BLaER1 (cell line): Measurements from ENCODE around the gene CDK9.
A peak's percentile ranks its signal among the peaks of the same experiment; 100 is the strongest.

Source experiments
- H3K27ac ChIP-seq: shearing (Covaris generic); formaldehyde crosslinking; 2 replicates; pipeline ENCODE4 v1.8.1; 2022
- H3K27me3 ChIP-seq: shearing (Covaris generic); formaldehyde crosslinking; 2 replicates; pipeline ENCODE4 v1.8.1; 2022
- H3K36me3 ChIP-seq: shearing (Covaris generic); formaldehyde crosslinking; 2 replicates; pipeline ENCODE4 v1.8.1; 2022
- H3K4me1 ChIP-seq: shearing (Covaris generic); formaldehyde crosslinking; 2 replicates; pipeline ENCODE4 v1.8.1; 2022
- H3K4me2 ChIP-seq: shearing (Covaris generic); formaldehyde crosslinking; 2 replicates; pipeline ENCODE4 v1.8.1; 2022
- H3K4me3 ChIP-seq: shearing (Covaris generic); formaldehyde crosslinking; 2 replicates; pipeline ENCODE4 v1.8.1; 2022
- H3K9ac ChIP-seq: shearing (Covaris generic); formaldehyde crosslinking; 2 replicates; pipeline ENCODE4 v1.8.1; 2022
- H3K9me3 ChIP-seq: shearing (Covaris generic); formaldehyde crosslinking; 2 replicates; pipeline ENCODE4 v1.8.1; 2022
- H4K20me1 ChIP-seq: shearing (Covaris generic); formaldehyde crosslinking; 2 replicates; pipeline ENCODE4 v1.8.1; 2022
- Cebpa-rat ChIP-seq: shearing (Covaris generic); IDR thresholded peaks from 2 replicates; pipeline ENCODE4 v1.8.1; 2022

CDK9 gene

GRCh38 chr9:127801955-127802575 is 16.2 kb downstream of the CDK9 start:
- Histone ChIP-seq H3K9ac (peak overlapping the region; percentile 80), H3K9me3 (no peaks in the 10 kb centered on the region), H3K4me2 (peak overlapping the region; percentile 92), H3K4me3 (peak overlapping the region; percentile 60), H3K36me3 (peaks cover 32% of the 10 kb centered on the region), H4K20me1 (peaks cover 33% of the 10 kb centered on the region), H3K4me1 (peaks cover 85% of the 10 kb centered on the region), H3K27ac (peak overlapping the region; percentile 98), H3K27me3 (no peaks in the 10 kb centered on the region)
- TF ChIP-seq Cebpa-rat, result no peak

DNA sequence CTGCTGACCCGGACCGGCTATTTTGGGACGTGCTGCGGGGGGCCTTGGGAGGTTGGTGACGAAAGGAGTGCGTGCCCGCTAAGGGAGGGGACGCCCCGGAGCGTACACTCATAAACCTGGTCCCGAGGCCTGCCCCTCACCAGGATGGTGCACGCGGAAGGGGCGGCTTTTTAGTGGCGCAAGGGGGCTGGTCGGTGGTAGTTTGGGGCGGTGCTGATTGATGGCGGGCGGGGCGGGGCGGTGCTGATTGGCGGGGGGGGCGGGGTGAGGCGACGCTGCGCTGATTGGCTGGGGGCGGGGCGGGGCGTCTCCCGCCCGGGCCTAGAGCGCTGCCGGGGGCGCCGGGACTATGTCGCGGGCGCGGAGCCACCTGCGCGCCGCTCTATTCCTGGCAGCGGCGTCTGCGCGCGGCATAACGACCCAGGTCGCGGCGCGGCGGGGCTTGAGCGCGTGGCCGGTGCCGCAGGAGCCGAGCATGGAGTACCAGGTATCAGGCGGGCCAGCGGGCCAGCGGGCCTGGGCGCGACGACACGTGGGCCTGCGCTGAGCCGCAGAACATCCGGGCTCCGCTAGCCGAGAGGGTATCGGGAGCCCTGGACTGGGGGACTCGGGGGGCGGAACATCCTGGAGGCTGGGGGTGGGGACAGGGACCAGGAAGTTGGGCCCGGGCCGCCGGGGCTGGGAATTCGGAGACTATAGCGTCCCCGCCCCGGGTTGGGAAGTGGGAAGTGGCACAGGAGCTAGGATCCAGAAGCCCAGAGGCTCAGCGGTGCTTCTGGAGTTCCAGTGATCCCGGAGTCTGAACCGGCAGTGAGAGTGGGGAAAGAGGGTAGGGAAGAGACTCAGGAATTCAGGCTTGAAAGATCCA is 17.0 kb downstream of the CDK9 start, which contains the start of gene FPGS:
Gene FPGS (plus strand): TSS at position 307 of the 868 bp plus-strand sequence. CDS start 43 bp downstream, at position 350.
- no peak for TF ChIP-seq Cebpa-rat
- H3K36me3 ChIP-seq, result peaks cover 39% of the 10 kb centered on the region
- H3K4me3 ChIP-seq, result peak within 1 kb of the TSS; percentile 98
- H3K9ac ChIP-seq, result peak within 1 kb of the TSS; percentile 99
- peak within 1 kb of the TSS; percentile 98 for H3K27ac ChIP-seq
- peaks cover 41% of the 10 kb centered on the region for H4K20me1 ChIP-seq
- H3K9me3 ChIP-seq, result no peaks in the 10 kb centered on the region
- peaks cover 86% of the 10 kb centered on the region for H3K4me1 ChIP-seq
- H3K4me2 ChIP-seq, result peak within 1 kb of the TSS; percentile 96
- H3K27me3 ChIP-seq, result no peaks in the 10 kb centered on the region

GRCh38 chr9:127803507-127804352 is 17.9 kb downstream of the CDK9 start:
- Histone ChIP-seq H3K9me3 (no peaks in the 10 kb centered on the region), H3K9ac (peak overlapping the region; percentile 99), H3K4me1 (peaks cover 86% of the 10 kb centered on the region), H3K4me2 (peak overlapping the region; percentile 96), H3K36me3 (peaks cover 48% of the 10 kb centered on the region), H4K20me1 (peaks cover 50% of the 10 kb centered on the region), H3K4me3 (peak overlapping the region; percentile 98), H3K27me3 (no peaks in the 10 kb centered on the region), H3K27ac (peak overlapping the region; percentile 98)
- TF ChIP-seq Cebpa-rat, result no peak

DNA sequence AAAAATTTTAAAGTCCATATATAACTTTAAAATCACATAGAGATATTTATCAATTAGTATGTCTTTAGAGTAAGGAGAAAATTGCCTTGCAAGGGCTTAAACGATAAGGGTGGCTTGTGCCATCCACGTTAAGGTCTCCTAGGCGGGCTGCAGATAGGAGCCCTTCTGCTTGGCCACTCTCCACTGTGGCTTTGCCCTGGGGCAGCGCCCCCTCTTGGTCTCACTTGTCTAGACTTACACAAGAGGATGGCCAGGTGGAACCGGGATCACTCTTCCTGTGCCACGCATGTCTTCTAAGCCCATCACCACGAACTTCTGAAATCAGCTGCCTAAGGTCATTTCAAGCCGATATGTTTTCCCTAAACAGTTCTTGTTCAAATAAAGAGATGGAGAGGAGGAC is 19.8 kb downstream of the CDK9 start:
- Histone ChIP-seq H3K4me1 (peaks cover 84% of the 10 kb centered on the region), H3K9ac (peak overlapping the region; percentile 99; the same call in 1 of the 2 replicates), H3K36me3 (peaks cover 65% of the 10 kb centered on the region), H3K4me2 (peak overlapping the region; percentile 96), H4K20me1 (peaks cover 67% of the 10 kb centered on the region), H3K27me3 (no peaks in the 10 kb centered on the region), H3K4me3 (peak overlapping the region; percentile 98; the same call in 1 of the 2 replicates), H3K27ac (peak overlapping the region; percentile 98), H3K9me3 (no peaks in the 10 kb centered on the region)
- no peak for TF ChIP-seq Cebpa-rat

DNA sequence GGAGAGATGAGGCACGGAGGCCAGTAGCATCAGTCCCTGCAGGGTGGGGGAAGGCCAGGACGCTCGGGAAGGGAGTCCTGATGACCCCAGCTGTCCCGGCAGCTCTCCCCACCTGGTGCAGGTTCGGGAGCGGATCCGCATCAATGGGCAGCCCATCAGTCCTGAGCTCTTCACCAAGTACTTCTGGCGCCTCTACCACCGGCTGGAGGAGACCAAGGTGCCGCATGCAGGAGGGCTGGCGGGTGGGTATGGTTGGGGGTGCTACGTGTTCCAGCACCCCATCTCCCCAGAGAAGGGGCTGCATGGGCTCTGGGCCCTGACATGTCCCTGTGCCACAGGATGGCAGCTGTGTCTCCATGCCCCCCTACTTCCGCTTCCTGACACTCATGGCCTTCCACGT is 21.0 kb downstream of the CDK9 start:
- peaks cover 84% of the 10 kb centered on the region for H3K4me1 ChIP-seq
- TF ChIP-seq Cebpa-rat, result no peak
- peaks cover 79% of the 10 kb centered on the region for H4K20me1 ChIP-seq
- peak overlapping the region; percentile 99 for H3K9ac ChIP-seq
- peaks cover 78% of the 10 kb centered on the region for H3K36me3 ChIP-seq
- no peaks in the 10 kb centered on the region for H3K9me3 ChIP-seq
- peak overlapping the region; percentile 98 for H3K27ac ChIP-seq
- H3K4me2 ChIP-seq, result peak overlapping the region; percentile 96
- peak overlapping the region; percentile 98 for H3K4me3 ChIP-seq
- H3K27me3 ChIP-seq, result no peaks in the 10 kb centered on the region

DNA sequence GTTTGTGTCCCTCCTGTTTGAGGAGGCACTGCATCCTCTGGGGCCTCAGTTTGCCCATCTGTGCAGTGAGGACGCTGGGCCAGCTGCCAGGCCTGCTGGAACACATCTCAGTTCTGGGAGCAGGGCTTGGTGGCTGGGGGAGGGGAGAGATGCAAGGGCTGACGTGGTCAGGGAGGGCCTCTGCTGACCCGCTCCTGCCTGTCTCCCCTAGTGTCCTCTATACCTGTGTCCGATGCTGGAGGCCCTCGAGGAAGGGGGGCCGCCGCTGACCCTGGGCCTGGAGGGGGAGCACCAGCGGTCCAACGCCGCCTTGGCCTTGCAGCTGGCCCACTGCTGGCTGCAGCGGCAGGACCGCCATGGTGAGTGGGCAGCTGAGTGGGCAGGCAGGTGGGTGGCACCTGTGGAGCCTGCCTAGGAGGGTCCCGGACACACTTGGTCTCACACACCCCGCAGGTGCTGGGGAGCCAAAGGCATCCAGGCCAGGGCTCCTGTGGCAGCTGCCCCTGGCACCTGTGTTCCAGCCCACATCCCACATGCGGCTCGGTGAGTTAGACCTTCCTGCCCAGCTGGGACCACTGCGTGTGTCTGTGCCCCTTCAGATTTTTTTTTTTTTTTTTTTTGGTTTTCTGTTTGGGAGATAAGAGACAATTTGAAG is 22.6 kb downstream of the CDK9 start:
- Histone ChIP-seq H3K4me2 (peak overlapping the region; percentile 96), H4K20me1 (peaks cover 95% of the 10 kb centered on the region), H3K36me3 (peaks cover 94% of the 10 kb centered on the region), H3K27me3 (no peaks in the 10 kb centered on the region), H3K9ac (peak overlapping the region; percentile 99; the same call in 1 of the 2 replicates), H3K27ac (peak overlapping the region; percentile 98), H3K4me3 (peak overlapping the region; percentile 44), H3K4me1 (peaks cover 82% of the 10 kb centered on the region), H3K9me3 (no peaks in the 10 kb centered on the region)
- TF ChIP-seq Cebpa-rat, result no peak

DNA sequence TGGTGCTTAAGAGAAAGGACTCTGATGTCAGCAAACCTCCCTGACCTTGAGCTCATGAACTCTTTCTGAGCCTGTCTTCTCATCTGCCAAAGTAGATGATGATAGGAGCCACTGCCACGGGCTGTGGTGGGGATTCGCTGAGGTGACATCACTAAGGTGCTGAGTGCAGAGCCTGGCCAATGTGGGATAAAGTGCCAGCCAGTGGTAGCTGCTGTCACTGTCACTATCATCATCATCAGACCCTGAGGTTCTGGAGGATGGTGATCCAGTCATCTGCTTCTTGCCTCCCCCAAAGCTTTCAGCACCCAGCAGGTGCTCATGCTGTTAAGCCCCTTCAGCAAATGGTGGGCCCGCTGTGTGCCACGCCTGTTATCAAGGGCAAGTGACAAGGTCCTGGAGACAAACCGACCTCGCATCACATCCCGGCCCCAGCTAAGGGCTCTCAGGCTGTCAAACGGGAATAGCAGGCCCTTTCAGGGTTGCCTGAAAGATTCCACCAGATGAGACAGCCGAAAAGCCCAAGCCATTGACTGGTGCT is 23.2 kb downstream of the CDK9 start:
- Histone ChIP-seq H3K4me3 (peak overlapping the region; percentile 44), H3K4me2 (peak overlapping the region; percentile 96), H3K27ac (peak overlapping the region; percentile 98), H3K36me3 (peaks cover 98% of the 10 kb centered on the region), H3K9ac (no peak overlapping the region), H4K20me1 (peaks cover 95% of the 10 kb centered on the region), H3K4me1 (peaks cover 79% of the 10 kb centered on the region), H3K27me3 (no peaks in the 10 kb centered on the region), H3K9me3 (no peaks in the 10 kb centered on the region)
- no peak for TF ChIP-seq Cebpa-rat

GRCh38 chr9:127809540-127810377 is 23.9 kb downstream of the CDK9 start:
- no peaks in the 10 kb centered on the region for H3K9me3 ChIP-seq
- H3K4me2 ChIP-seq, result peak overlapping the region; percentile 96
- H3K27me3 ChIP-seq, result no peaks in the 10 kb centered on the region
- H4K20me1 ChIP-seq, result peaks cover 95% of the 10 kb centered on the region
- H3K4me3 ChIP-seq, result peak overlapping the region; percentile 44
- H3K4me1 ChIP-seq, result peaks cover 73% of the 10 kb centered on the region
- no peak for TF ChIP-seq Cebpa-rat
- peaks cover 98% of the 10 kb centered on the region for H3K36me3 ChIP-seq
- peak overlapping the region; percentile 24; the same call in 1 of the 2 replicates for H3K9ac ChIP-seq
- peak overlapping the region; percentile 98 for H3K27ac ChIP-seq
